Loucy (cell line): ENCODE measurements around the gene ZFHX2.
A peak's percentile ranks its signal among the peaks of the same experiment; 100 is the strongest.

Experiments used
- H2AFZ ChIP-seq: fragments of 200-600 bp; sonication (generic); 2 replicates; pipeline ENCODE4 v1.6.0; 2016; ENCODE audit warnings: antibody characterized with exemption, mild to moderate bottlenecking, low read length, moderate library complexity
- H3F3A ChIP-seq: fragments of 200-600 bp; 2 replicates; pipeline ENCODE4 v1.6.0; 2016; ENCODE audit warnings: antibody characterized with exemption, low read depth, mild to moderate bottlenecking
- H3K27me3 ChIP-seq: fragments of 200-600 bp; sonication (generic); 2 replicates; pipeline ENCODE4 v1.6.1; 2014; ENCODE audit warnings: low read length, mild to moderate bottlenecking; ENCODE audit not compliant: insufficient read depth, poor library complexity, severe bottlenecking
- H3K36me3 ChIP-seq: fragments of 200-600 bp; sonication (generic); 2 replicates; pipeline ENCODE4 v1.6.1; 2016; ENCODE audit warnings: low read length; ENCODE audit not compliant: insufficient read depth
- H3K4me1 ChIP-seq: fragments of 200-600 bp; sonication (generic); 2 replicates; pipeline ENCODE4 v1.5.1; 2014; ENCODE audit warnings: low read length, mild to moderate bottlenecking; ENCODE audit not compliant: insufficient read depth, poor library complexity, severe bottlenecking
- H3K4me2 ChIP-seq: fragments of 200-600 bp; sonication (generic); 2 replicates; pipeline ENCODE4 v1.6.0; 2014; ENCODE audit warnings: antibody characterized with exemption, low read length, low read depth, mild to moderate bottlenecking; ENCODE audit not compliant: poor library complexity, severe bottlenecking
- H3K4me3 ChIP-seq: fragments of 200-600 bp; sonication (generic); 2 replicates; pipeline ENCODE4 v1.5.1; 2014; ENCODE audit warnings: low read length, mild to moderate bottlenecking, mixed read lengths; ENCODE audit not compliant: poor library complexity, severe bottlenecking
- H3K79me2 ChIP-seq: fragments of 200-600 bp; sonication (generic); 2 replicates; pipeline ENCODE4 v1.6.1; 2014; ENCODE audit warnings: low read length; ENCODE audit not compliant: insufficient read depth
- H3K9ac ChIP-seq: fragments of 200-600 bp; sonication (generic); 2 replicates; pipeline ENCODE4 v1.6.0; 2014; ENCODE audit warnings: mild to moderate bottlenecking, low read depth, low read length, moderate library complexity; ENCODE audit not compliant: poor library complexity, severe bottlenecking
- H3K9me2 ChIP-seq: fragments of 200-600 bp; sonication (generic); replicated peaks from 2 replicates; pipeline ENCODE4 v1.6.1; 2016; ENCODE audit warnings: low read depth, low read length, mixed read lengths
- H3K9me3 ChIP-seq: fragments of 200-600 bp; sonication (generic); 2 replicates; pipeline ENCODE4 v1.6.1; 2014; ENCODE audit warnings: mild to moderate bottlenecking, antibody characterized with exemption, low read length, low read depth; ENCODE audit not compliant: insufficient read depth
- H4K20me1 ChIP-seq: fragments of 200-600 bp; sonication (generic); 2 replicates; pipeline ENCODE4 v1.6.0; 2014; ENCODE audit warnings: antibody characterized with exemption, low read length, mild to moderate bottlenecking; ENCODE audit not compliant: insufficient read depth, poor library complexity, severe bottlenecking
- EZH2phosphoT487 ChIP-seq: fragments of 200-600 bp; IDR thresholded peaks from 2 replicates; pipeline ENCODE4 v1.6.1; 2018; ENCODE audit warnings: antibody characterized with exemption, mild to moderate bottlenecking, moderate library complexity, borderline replicate concordance
- TF ChIP-seq, protein P1 (sequence below): fragments of 200-600 bp; sonication (generic); conservative IDR thresholded peaks from 2 replicates; pipeline ENCODE4 v1.5.1; 2014; ENCODE audit warnings: mild to moderate bottlenecking, antibody characterized with exemption, low read length

Gene ZFHX2

DNA sequence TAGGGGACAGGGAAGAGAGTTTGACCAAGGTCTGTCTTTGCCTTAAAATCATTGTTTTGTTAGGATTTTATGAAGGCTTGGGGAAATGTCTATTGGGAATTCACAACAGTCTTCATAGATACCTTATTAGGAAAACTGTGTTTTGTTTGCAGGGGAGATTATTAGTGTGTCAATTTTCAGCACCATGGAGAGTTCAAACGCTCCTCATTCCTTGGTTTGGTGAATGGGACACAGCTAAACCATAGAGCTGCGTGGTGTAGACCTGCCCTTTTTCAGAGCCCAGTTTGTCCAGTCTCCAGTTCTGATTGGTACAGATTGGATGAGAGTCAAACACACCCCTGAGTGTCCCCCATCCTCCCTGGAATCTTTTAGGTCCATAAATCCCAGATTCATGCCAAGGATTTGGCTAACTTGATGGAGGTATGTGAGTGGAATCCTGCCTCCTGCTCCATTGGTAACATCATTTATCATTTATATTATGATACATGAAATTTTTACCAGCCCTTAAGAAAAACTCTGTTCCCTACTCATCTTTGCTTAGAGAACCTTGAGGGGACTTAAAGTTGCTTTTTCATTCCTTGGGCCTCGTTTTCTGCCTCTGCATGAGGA, 70.1 kb downstream of the ZFHX2 start:
- Histone ChIP-seq H4K20me1 (peaks cover 6% of the 10 kb centered on the region), H2AFZ (no peak overlapping the region), H3K4me3 (no peak overlapping the region), H3F3A (no peaks in the 10 kb centered on the region), H3K9ac (no peak overlapping the region), H3K9me2 (no peaks in the 10 kb centered on the region), H3K4me1 (no peaks in the 10 kb centered on the region), H3K27me3 (no peaks in the 10 kb centered on the region), H3K9me3 (no peaks in the 10 kb centered on the region), H3K36me3 (peaks cover 21% of the 10 kb centered on the region), H3K4me2 (no peak overlapping the region), H3K79me2 (no peaks in the 10 kb centered on the region)
- TF ChIP-seq, protein P1, sequence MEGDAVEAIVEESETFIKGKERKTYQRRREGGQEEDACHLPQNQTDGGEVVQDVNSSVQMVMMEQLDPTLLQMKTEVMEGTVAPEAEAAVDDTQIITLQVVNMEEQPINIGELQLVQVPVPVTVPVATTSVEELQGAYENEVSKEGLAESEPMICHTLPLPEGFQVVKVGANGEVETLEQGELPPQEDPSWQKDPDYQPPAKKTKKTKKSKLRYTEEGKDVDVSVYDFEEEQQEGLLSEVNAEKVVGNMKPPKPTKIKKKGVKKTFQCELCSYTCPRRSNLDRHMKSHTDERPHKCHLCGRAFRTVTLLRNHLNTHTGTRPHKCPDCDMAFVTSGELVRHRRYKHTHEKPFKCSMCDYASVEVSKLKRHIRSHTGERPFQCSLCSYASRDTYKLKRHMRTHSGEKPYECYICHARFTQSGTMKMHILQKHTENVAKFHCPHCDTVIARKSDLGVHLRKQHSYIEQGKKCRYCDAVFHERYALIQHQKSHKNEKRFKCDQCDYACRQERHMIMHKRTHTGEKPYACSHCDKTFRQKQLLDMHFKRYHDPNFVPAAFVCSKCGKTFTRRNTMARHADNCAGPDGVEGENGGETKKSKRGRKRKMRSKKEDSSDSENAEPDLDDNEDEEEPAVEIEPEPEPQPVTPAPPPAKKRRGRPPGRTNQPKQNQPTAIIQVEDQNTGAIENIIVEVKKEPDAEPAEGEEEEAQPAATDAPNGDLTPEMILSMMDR: no peak
- no peak for TF ChIP-seq EZH2phosphoT487

DNA sequence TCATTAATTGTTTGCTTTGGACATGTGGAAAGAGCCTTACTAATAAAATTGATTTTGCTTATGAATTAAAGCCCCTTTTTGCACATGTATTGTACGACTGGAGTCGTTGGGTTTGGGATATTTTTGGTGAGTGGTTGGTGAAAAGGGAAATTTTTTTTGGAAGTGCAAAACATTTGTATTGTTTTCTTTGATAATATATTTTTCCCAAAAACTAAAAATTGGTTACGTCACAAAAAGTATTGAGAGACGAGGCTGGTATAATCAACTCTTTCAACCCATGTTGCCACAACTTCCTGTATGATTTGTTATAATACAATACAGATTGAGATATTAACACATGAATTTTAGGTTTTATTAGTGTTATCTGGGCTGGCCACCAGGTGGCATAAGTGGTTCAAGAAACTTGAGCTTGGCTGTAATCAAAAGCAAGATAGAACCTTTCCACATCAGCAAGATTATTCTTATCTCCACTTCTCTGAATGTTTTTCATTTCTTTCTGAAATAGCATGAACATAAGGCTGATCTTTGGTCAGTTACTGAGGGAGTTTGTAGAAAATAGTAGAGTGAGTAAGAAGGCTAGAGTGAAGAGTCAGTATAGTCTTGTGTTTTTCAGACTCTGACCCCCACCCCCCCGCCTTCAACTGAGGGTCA, 73.3 kb downstream of the ZFHX2 start:
- peaks cover 48% of the 10 kb centered on the region for H3K36me3 ChIP-seq
- H2AFZ ChIP-seq: no peak overlapping the region
- no peak overlapping the region for H3K4me3 ChIP-seq
- no peaks in the 10 kb centered on the region for H3K9me3 ChIP-seq
- H3K27me3 ChIP-seq: no peaks in the 10 kb centered on the region
- H3K9me2 ChIP-seq: no peaks in the 10 kb centered on the region
- no peaks in the 10 kb centered on the region for H3K79me2 ChIP-seq
- H3K4me1 ChIP-seq: no peaks in the 10 kb centered on the region
- no peaks in the 10 kb centered on the region for H3F3A ChIP-seq
- TF ChIP-seq, protein P1: peak; percentile 77
- TF ChIP-seq EZH2phosphoT487: no peak
- H3K4me2 ChIP-seq: no peak overlapping the region
- peaks cover 6% of the 10 kb centered on the region for H4K20me1 ChIP-seq
- H3K9ac ChIP-seq: no peak overlapping the region

DNA sequence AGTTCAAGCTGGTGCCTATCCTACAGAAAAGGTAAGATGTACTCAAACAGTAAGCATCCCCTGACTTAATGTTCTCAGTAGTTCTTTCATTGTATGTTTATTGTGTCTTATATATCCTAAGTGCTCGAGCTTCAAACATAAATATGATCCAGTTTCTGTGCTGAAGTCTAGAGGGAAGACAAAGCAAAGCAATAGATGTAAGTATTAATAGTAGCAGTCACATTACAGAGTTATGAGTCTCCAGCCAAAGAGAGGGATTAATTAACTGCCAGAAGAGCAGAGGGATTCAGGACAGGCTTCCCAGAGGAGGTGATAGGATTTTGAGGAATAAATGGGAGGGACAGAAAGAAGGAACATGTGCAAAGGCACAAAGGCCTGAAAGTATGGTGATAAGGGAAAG, 80.6 kb downstream of the ZFHX2 start:
- Histone ChIP-seq H3K9me3 (no peaks in the 10 kb centered on the region), H3K27me3 (peaks cover 4% of the 10 kb centered on the region), H3F3A (no peaks in the 10 kb centered on the region), H4K20me1 (peaks cover 17% of the 10 kb centered on the region), H3K79me2 (peaks cover 23% of the 10 kb centered on the region), H3K4me2 (peak overlapping the region; percentile 99), H3K4me3 (peak overlapping the region; percentile 98), H3K9me2 (no peaks in the 10 kb centered on the region), H3K4me1 (peaks cover 4% of the 10 kb centered on the region), H3K9ac (no peak overlapping the region), H3K36me3 (peaks cover 23% of the 10 kb centered on the region; the same call in 1 of the 2 replicates), H2AFZ (no peak overlapping the region)
- TF ChIP-seq, protein P1: no peak
- TF ChIP-seq EZH2phosphoT487: no peak
